GM18951 (cell line): Measurements from ENCODE around the gene NCKAP1.

Experiments
- POLR2A ChIP-seq: IDR thresholded peaks from 4 replicates; pipeline ENCODE4 v1.6.1; 2011; ENCODE audit warnings: mild to moderate bottlenecking; ENCODE audit not compliant: insufficient read length, insufficient read depth; ENCODE audit errors: extremely low read depth
- in situ Hi-C: fragments of 300-500 bp; cut with MboI; formaldehyde crosslinking; loops from one replicate; pipeline ENCODE4 v1.12.0; 2022; ENCODE audit warnings: low sequenced_read_pairs, mixed read lengths, inconsistent platforms; ENCODE audit not compliant: unreplicated experiment

The NCKAP1 gene

GRCh38 chr2:183038341-183039300, at the start of gene NCKAP1:
TSS of gene NCKAP1 (minus strand) at chr2:183038457. CDS start at chr2:183038099, 358 bp downstream.
- TF ChIP-seq POLR2A: no peak
- in situ Hi-C loops: no loop called here

- no peak for TF ChIP-seq POLR2A
- in situ Hi-C loops: no loop called here
These were observed 43.7 kb upstream of the NCKAP1 start for GRCh38 chr2:183081911-183082310.

GRCh38 chr2:183079139-183079775, 41.0 kb upstream of the NCKAP1 start:
- no peak for TF ChIP-seq POLR2A
- in situ Hi-C loops: no loop called here

GRCh38 chr2:183078464-183079138, 40.3 kb upstream of the NCKAP1 start, which contains the start of gene DUSP19:
TSS of gene DUSP19 (plus strand) at chr2:183078747. CDS start at chr2:183078934, 187 bp downstream.
- in situ Hi-C loops: no loop called here

GRCh38 chr2:183078163-183078463, 39.9 kb upstream of the NCKAP1 start:
- TF ChIP-seq POLR2A: no peak
- in situ Hi-C loops: no loop called here

More at GRCh38 chr2:183078464-183079138, 40.3 kb upstream of the NCKAP1 start, which contains the start of gene DUSP19:
- TF ChIP-seq POLR2A: peak; percentile 71

GRCh38 chr2:183072177-183072576, 33.9 kb upstream of the NCKAP1 start:
- TF ChIP-seq POLR2A: no peak
- in situ Hi-C loops: no loop called here

- in situ Hi-C loops: no loop called here
- no peak for TF ChIP-seq POLR2A
These were observed 32.9 kb upstream of the NCKAP1 start for GRCh38 chr2:183070942-183071844.

GRCh38 chr2:183069174-183069573, 30.9 kb upstream of the NCKAP1 start:
- TF ChIP-seq POLR2A: no peak
- in situ Hi-C loops: no loop called here

- no peak for TF ChIP-seq POLR2A
- in situ Hi-C loops: no loop called here
These were observed 30.3 kb upstream of the NCKAP1 start for GRCh38 chr2:183068561-183068960.

- in situ Hi-C loops: no loop called here
- TF ChIP-seq POLR2A: no peak
These were observed 24.8 kb upstream of the NCKAP1 start for GRCh38 chr2:183063083-183063482.

GRCh38 chr2:183060571-183061231, 22.4 kb upstream of the NCKAP1 start:
- in situ Hi-C loops: no loop called here
- TF ChIP-seq POLR2A: no peak

- no peak for TF ChIP-seq POLR2A
- in situ Hi-C loops: no loop called here
These were observed 21.3 kb upstream of the NCKAP1 start for GRCh38 chr2:183059561-183059960.
